GM19395 (cell line): ENCODE measurements around the gene NSG2.

Experiments used
- ATAC-seq: cut with Tn5 transposase; IDR thresholded peaks from one replicate; pipeline ENCODE4 v1.9.1; 2021; ENCODE audit warnings: mild to moderate bottlenecking, moderate library complexity; ENCODE audit not compliant: unreplicated experiment

NSG2 gene

GRCh38 chr5:174147551-174147950, 102.0 kb downstream of the NSG2 start:
- ATAC-seq: no peak

GRCh38 chr5:174148721-174149120, 103.2 kb downstream of the NSG2 start:
- no peak for ATAC-seq

- no peak for ATAC-seq
These were observed 103.9 kb downstream of the NSG2 start for GRCh38 chr5:174149426-174149825.

GRCh38 chr5:174149989-174150388, 104.5 kb downstream of the NSG2 start:
- no peak for ATAC-seq

- ATAC-seq: no peak
These were observed 106.2 kb downstream of the NSG2 start for GRCh38 chr5:174151599-174152181.

GRCh38 chr5:174154559-174154958, 109.1 kb downstream of the NSG2 start:
- no peak for ATAC-seq

GRCh38 chr5:174155281-174155680, 109.8 kb downstream of the NSG2 start:
- no peak for ATAC-seq

GRCh38 chr5:174155706-174156105, 110.2 kb downstream of the NSG2 start:
- no peak for ATAC-seq

- no peak for ATAC-seq
These were observed 111.5 kb downstream of the NSG2 start for GRCh38 chr5:174157048-174157447.
